ENCODE measurements around the gene TRIM33. TPM values are rescaled to one million over a fixed set of nuclear protein-coding genes. Genes with fewer than 3 reads are reported as not detected.

TRIM33 gene
- total and polyA plus RNA-seq, 2 donors (not counting 1 experiment from before 2014, with no cell fraction given): 17.8 to 21.5 TPM

GRCh38 chr1:114490274-114490693 is 20.7 kb downstream of the TRIM33 start:
- Histone ChIP-seq H4K20me1 (ENCODE audit: control insufficient read depth, extremely low read depth, insufficient read depth, low read length) (no peaks in the 10 kb centered on the region), H3K9me3 (ENCODE audit: control insufficient read depth, insufficient read depth, low read depth, low read length) (no peaks in the 10 kb centered on the region), H2AFZ (ENCODE audit: low read length) (no peak overlapping the region), H3K4me3 (replicated peaks in 1 of 4; ENCODE audit: control extremely low read depth in 1 of 4, insufficient read depth in 1 of 4, low read depth in 3 of 4, low read length in 4 of 4) (no peak overlapping the region), H3K4me1 (ENCODE audit: control insufficient read depth, extremely low read depth, insufficient read depth, low read length) (no peaks in the 10 kb centered on the region), H3K9ac (ENCODE audit: insufficient read depth, low read length) (no peak overlapping the region), H3K4me2 (ENCODE audit: extremely low read depth, insufficient read depth, low read length) (no peak overlapping the region), H3K79me2 (ENCODE audit: control insufficient read depth, insufficient read depth, low read length) (peaks cover 53% of the 10 kb centered on the region), H3K36me3 (ENCODE audit: control insufficient read depth, insufficient read depth, low read length) (no peaks in the 10 kb centered on the region), H3K27me3 (ENCODE audit: control insufficient read depth, insufficient read depth, low read length) (no peaks in the 10 kb centered on the region), H3K27ac (ENCODE audit: insufficient read depth, low read length) (no peak overlapping the region)
- peak in 1 of 2 donors; percentile 58 for DNase-seq (ENCODE audit: low read depth in 2 of 2)
- no peak for TF ChIP-seq EZH2 (IDR thresholded peaks at IDR 0.05; ENCODE audit: low read length, missing control alignments)
- TF ChIP-seq, protein P1, sequence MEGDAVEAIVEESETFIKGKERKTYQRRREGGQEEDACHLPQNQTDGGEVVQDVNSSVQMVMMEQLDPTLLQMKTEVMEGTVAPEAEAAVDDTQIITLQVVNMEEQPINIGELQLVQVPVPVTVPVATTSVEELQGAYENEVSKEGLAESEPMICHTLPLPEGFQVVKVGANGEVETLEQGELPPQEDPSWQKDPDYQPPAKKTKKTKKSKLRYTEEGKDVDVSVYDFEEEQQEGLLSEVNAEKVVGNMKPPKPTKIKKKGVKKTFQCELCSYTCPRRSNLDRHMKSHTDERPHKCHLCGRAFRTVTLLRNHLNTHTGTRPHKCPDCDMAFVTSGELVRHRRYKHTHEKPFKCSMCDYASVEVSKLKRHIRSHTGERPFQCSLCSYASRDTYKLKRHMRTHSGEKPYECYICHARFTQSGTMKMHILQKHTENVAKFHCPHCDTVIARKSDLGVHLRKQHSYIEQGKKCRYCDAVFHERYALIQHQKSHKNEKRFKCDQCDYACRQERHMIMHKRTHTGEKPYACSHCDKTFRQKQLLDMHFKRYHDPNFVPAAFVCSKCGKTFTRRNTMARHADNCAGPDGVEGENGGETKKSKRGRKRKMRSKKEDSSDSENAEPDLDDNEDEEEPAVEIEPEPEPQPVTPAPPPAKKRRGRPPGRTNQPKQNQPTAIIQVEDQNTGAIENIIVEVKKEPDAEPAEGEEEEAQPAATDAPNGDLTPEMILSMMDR (conservative IDR thresholded peaks at IDR 0.05 in 1 of 2, IDR thresholded peaks at IDR 0.05 in 1 of 2; ENCODE audit: low read depth in 1 of 2, low read length in 2 of 2): no peak

DNA sequence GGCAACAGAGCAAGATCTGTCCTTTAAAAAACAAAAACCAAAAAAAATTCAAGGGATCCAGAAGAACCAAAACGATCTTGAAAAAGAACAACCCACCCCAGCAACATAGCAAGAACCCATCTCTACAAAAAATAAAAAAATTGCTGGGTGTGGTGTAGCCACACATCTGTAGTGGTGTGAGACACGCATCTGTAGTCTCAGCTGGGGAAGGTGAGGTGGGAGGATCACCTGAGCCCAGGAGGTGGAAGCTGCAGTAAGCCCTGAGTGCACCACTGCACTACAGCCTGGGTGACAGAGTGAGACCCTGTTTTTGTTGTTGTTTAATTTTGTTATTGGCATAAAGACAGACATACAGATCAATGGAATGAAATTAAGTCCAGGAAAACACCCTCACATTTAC is 22.3 kb downstream of the TRIM33 start:
- H3K4me2 ChIP-seq (ENCODE audit: extremely low read depth, insufficient read depth, low read length): no peak overlapping the region
- no peak overlapping the region for H2AFZ ChIP-seq (ENCODE audit: low read length)
- no peak overlapping the region for H3K9ac ChIP-seq (ENCODE audit: insufficient read depth, low read length)
- no peaks in the 10 kb centered on the region for H3K9me3 ChIP-seq (ENCODE audit: control insufficient read depth, insufficient read depth, low read depth, low read length)
- no peaks in the 10 kb centered on the region for H4K20me1 ChIP-seq (ENCODE audit: control insufficient read depth, extremely low read depth, insufficient read depth, low read length)
- no peaks in the 10 kb centered on the region for H3K4me1 ChIP-seq (ENCODE audit: control insufficient read depth, extremely low read depth, insufficient read depth, low read length)
- H3K27ac ChIP-seq (ENCODE audit: insufficient read depth, low read length): no peak overlapping the region
- TF ChIP-seq, protein P1 (conservative IDR thresholded peaks at IDR 0.05 in 1 of 2, IDR thresholded peaks at IDR 0.05 in 1 of 2; ENCODE audit: low read depth in 1 of 2, low read length in 2 of 2): no peak
- TF ChIP-seq EZH2 (IDR thresholded peaks at IDR 0.05; ENCODE audit: low read length, missing control alignments): no peak
- no peak for DNase-seq (ENCODE audit: low read depth in 2 of 2)
- no peaks in the 10 kb centered on the region for H3K27me3 ChIP-seq (ENCODE audit: control insufficient read depth, insufficient read depth, low read length)
- H3K36me3 ChIP-seq (ENCODE audit: control insufficient read depth, insufficient read depth, low read length): no peaks in the 10 kb centered on the region
- H3K4me3 ChIP-seq (replicated peaks in 1 of 4; ENCODE audit: control extremely low read depth in 1 of 4, insufficient read depth in 1 of 4, low read depth in 3 of 4, low read length in 4 of 4): no peak overlapping the region
- peaks cover 43% of the 10 kb centered on the region for H3K79me2 ChIP-seq (ENCODE audit: control insufficient read depth, insufficient read depth, low read length)

GRCh38 chr1:114485286-114485685 is 25.7 kb downstream of the TRIM33 start:
- H3K27ac ChIP-seq (ENCODE audit: insufficient read depth, low read length): no peak overlapping the region
- H4K20me1 ChIP-seq (ENCODE audit: control insufficient read depth, extremely low read depth, insufficient read depth, low read length): no peaks in the 10 kb centered on the region
- H3K4me2 ChIP-seq (ENCODE audit: extremely low read depth, insufficient read depth, low read length): no peak overlapping the region
- peak in 1 of 2 donors; percentile 21 for DNase-seq (ENCODE audit: low read depth in 2 of 2)
- H3K4me3 ChIP-seq (replicated peaks in 1 of 4; ENCODE audit: control extremely low read depth in 1 of 4, insufficient read depth in 1 of 4, low read depth in 3 of 4, low read length in 4 of 4): no peak overlapping the region
- no peak for TF ChIP-seq EZH2 (IDR thresholded peaks at IDR 0.05; ENCODE audit: low read length, missing control alignments)
- TF ChIP-seq, protein P1 (conservative IDR thresholded peaks at IDR 0.05 in 1 of 2, IDR thresholded peaks at IDR 0.05 in 1 of 2; ENCODE audit: low read depth in 1 of 2, low read length in 2 of 2): no peak
- H3K36me3 ChIP-seq (ENCODE audit: control insufficient read depth, insufficient read depth, low read length): no peaks in the 10 kb centered on the region
- H3K79me2 ChIP-seq (ENCODE audit: control insufficient read depth, insufficient read depth, low read length): peaks cover 33% of the 10 kb centered on the region
- H2AFZ ChIP-seq (ENCODE audit: low read length): no peak overlapping the region
- no peaks in the 10 kb centered on the region for H3K9me3 ChIP-seq (ENCODE audit: control insufficient read depth, insufficient read depth, low read depth, low read length)
- H3K4me1 ChIP-seq (ENCODE audit: control insufficient read depth, extremely low read depth, insufficient read depth, low read length): no peaks in the 10 kb centered on the region
- H3K27me3 ChIP-seq (ENCODE audit: control insufficient read depth, insufficient read depth, low read length): no peaks in the 10 kb centered on the region
- no peak overlapping the region for H3K9ac ChIP-seq (ENCODE audit: insufficient read depth, low read length)

Data from fibroblast of lung (primary cell).